H9 (cell line): Measurements from ENCODE around the gene EOGT. TPM values are rescaled to one million over a fixed set of nuclear protein-coding genes. Genes with fewer than 3 reads are reported as not detected.

ENCODE experiments used
- DNase-seq: peaks from one replicate; pipeline ENCODE4 v3.0.0-alpha.2; 2017
- H2AFZ ChIP-seq: one replicate; pipeline ENCODE4 v1.6.1; 2013; ENCODE audit warnings: mild to moderate bottlenecking, low read length, control low read depth, moderate library complexity
- H2AK5ac ChIP-seq: 2 replicates; pipeline ENCODE4 v1.6.1; 2013; ENCODE audit warnings: low read length, control low read depth, mixed read lengths; ENCODE audit not compliant: insufficient read length
- H2BK120ac ChIP-seq: one replicate; pipeline ENCODE4 v1.6.1; 2013; ENCODE audit warnings: low read depth, mild to moderate bottlenecking, low read length, control low read depth, inconsistent platforms; ENCODE audit not compliant: poor library complexity, severe bottlenecking
- H2BK12ac ChIP-seq: 2 replicates; pipeline ENCODE4 v1.6.1; 2013; ENCODE audit warnings: low read length, control low read depth, mixed read lengths, low read depth; ENCODE audit not compliant: insufficient read length
- H2BK15ac ChIP-seq: 2 replicates; pipeline ENCODE4 v1.6.1; 2013; ENCODE audit warnings: low read depth, low read length, control low read depth
- H2BK20ac ChIP-seq: one replicate; pipeline ENCODE4 v1.6.1; 2013; ENCODE audit warnings: low read depth, mild to moderate bottlenecking, low read length, control low read depth, inconsistent platforms; ENCODE audit not compliant: poor library complexity, severe bottlenecking
- H2BK5ac ChIP-seq: 2 replicates; pipeline ENCODE4 v1.6.1; 2013; ENCODE audit warnings: low read length, control low read depth, mixed read lengths; ENCODE audit not compliant: insufficient read length
- H3K14ac ChIP-seq: 2 replicates; pipeline ENCODE4 v1.6.1; 2013; ENCODE audit warnings: low read length, control low read depth; ENCODE audit not compliant: insufficient read depth
- H3K18ac ChIP-seq: 2 replicates; pipeline ENCODE4 v1.6.1; 2013; ENCODE audit warnings: low read depth, mild to moderate bottlenecking, mixed read lengths, low read length, control low read depth; ENCODE audit not compliant: insufficient read length
- H3K23ac ChIP-seq: 2 replicates; pipeline ENCODE4 v1.6.1; 2013; ENCODE audit warnings: low read length, control low read depth, mixed read lengths, low read depth; ENCODE audit not compliant: insufficient read length
- H3K23me2 ChIP-seq: 2 replicates; pipeline ENCODE4 v1.6.1; 2013; ENCODE audit warnings: low read depth, mild to moderate bottlenecking, mixed read lengths, low read length, control low read depth; ENCODE audit not compliant: insufficient read length, poor library complexity, severe bottlenecking
- H3K27ac ChIP-seq: 2 replicates; pipeline ENCODE4 v1.5.1; 2013; ENCODE audit warnings: low read length, control low read depth, mixed read lengths, low read depth; ENCODE audit not compliant: insufficient read length
- H3K27me3 ChIP-seq: 2 replicates; pipeline ENCODE4 v1.6.1; 2013; ENCODE audit warnings: low read length, control low read depth, inconsistent platforms; ENCODE audit not compliant: insufficient read depth
- H3K4ac ChIP-seq: 2 replicates; pipeline ENCODE4 v1.6.1; 2013; ENCODE audit warnings: low read depth, mild to moderate bottlenecking, control low read depth, inconsistent platforms, low read length, moderate library complexity
- H3K4me1 ChIP-seq: 2 replicates; pipeline ENCODE4 v1.6.1; 2013; ENCODE audit warnings: low read length, control low read depth, inconsistent platforms; ENCODE audit not compliant: insufficient read depth
- H3K4me2 ChIP-seq: 2 replicates; pipeline ENCODE4 v1.6.1; 2013; ENCODE audit warnings: low read length, control low read depth, mixed read lengths; ENCODE audit not compliant: insufficient read length, insufficient read depth
- H3K56ac ChIP-seq: 2 replicates; pipeline ENCODE4 v1.6.1; 2013; ENCODE audit warnings: low read depth, mild to moderate bottlenecking, mixed read lengths, low read length, control low read depth; ENCODE audit not compliant: insufficient read length
- H3K79me1 ChIP-seq: 2 replicates; pipeline ENCODE4 v1.6.1; 2013; ENCODE audit warnings: low read depth, mild to moderate bottlenecking, moderate library complexity, low read length, control low read depth, inconsistent platforms; ENCODE audit not compliant: insufficient read depth, poor library complexity, severe bottlenecking
- H3K79me2 ChIP-seq: 2 replicates; pipeline ENCODE4 v1.6.1; 2013; ENCODE audit warnings: low read length, control low read depth, inconsistent platforms; ENCODE audit not compliant: insufficient read depth
- H3K9ac ChIP-seq: 2 replicates; pipeline ENCODE4 v1.6.1; 2013; ENCODE audit warnings: low read length, control low read depth, mixed read lengths; ENCODE audit not compliant: insufficient read length; ENCODE audit errors: extremely low read depth
- H3K9me3 ChIP-seq: one replicate; pipeline ENCODE4 v1.6.1; 2013; ENCODE audit warnings: low read depth, low read length, inconsistent platforms; ENCODE audit not compliant: control insufficient read depth
- H3T11ph ChIP-seq: one replicate; pipeline ENCODE4 v1.6.1; 2013; ENCODE audit warnings: mild to moderate bottlenecking, low read length, control low read depth, inconsistent platforms
- H4K20me1 ChIP-seq: one replicate; pipeline ENCODE4 v1.6.1; 2013; ENCODE audit not compliant: control insufficient read depth, insufficient read length, insufficient read depth
- H4K5ac ChIP-seq: 2 replicates; pipeline ENCODE4 v1.6.1; 2013; ENCODE audit warnings: low read depth, mild to moderate bottlenecking, mixed read lengths, low read length, control low read depth; ENCODE audit not compliant: insufficient read length
- H4K8ac ChIP-seq: replicated peaks from 2 replicates; pipeline ENCODE4 v1.6.1; 2013; ENCODE audit warnings: low read length, control low read depth, mixed read lengths, low read depth; ENCODE audit not compliant: insufficient read length
- H4K91ac ChIP-seq: 2 replicates; pipeline ENCODE4 v1.6.1; 2013; ENCODE audit warnings: low read depth, mild to moderate bottlenecking, moderate library complexity, mixed read lengths, low read length, control low read depth; ENCODE audit not compliant: insufficient read length
- H3K27ac Mint-ChIP-seq, 3 experiments: 2 replicates in 2 of 3; 3 replicates in 1 of 3; pipeline ENCODE4 v1.8.0; 2020 to 2021; ENCODE audit warnings: mixed read lengths in 3 of 3, mild to moderate bottlenecking in 1 of 3, moderate library complexity in 1 of 3
- H3K27me3 Mint-ChIP-seq: 2 replicates; pipeline ENCODE4 v1.8.0; 2021; ENCODE audit warnings: low read depth, mild to moderate bottlenecking, moderate library complexity, mixed read lengths
- H3K36me3 Mint-ChIP-seq, 3 experiments: 2 replicates in 2 of 3; 3 replicates in 1 of 3; pipeline ENCODE4 v1.8.0; 2020 to 2021; ENCODE audit warnings: low read depth in 3 of 3, mixed read lengths in 3 of 3; ENCODE audit not compliant: insufficient read depth in 1 of 3
- H3K4me1 Mint-ChIP-seq, 2 experiments: 2 replicates each; pipeline ENCODE4 v1.8.0; 2020; ENCODE audit warnings: mixed read lengths in 2 of 2
- H3K4me3 Mint-ChIP-seq, 2 experiments: 2 replicates in 1 of 2; 3 replicates in 1 of 2; pipeline ENCODE4 v1.8.0; 2020 to 2021; ENCODE audit warnings: mild to moderate bottlenecking in 2 of 2, mixed read lengths in 2 of 2, moderate library complexity in 1 of 2
- H3K9me3 Mint-ChIP-seq, 2 experiments: 2 replicates in 1 of 2; 3 replicates in 1 of 2; pipeline ENCODE4 v1.8.0; 2020; ENCODE audit warnings: mild to moderate bottlenecking in 2 of 2, mixed read lengths in 2 of 2, moderate library complexity in 1 of 2
- CTCF ChIP-seq: fragments of 200-600 bp; sonication (generic); conservative IDR thresholded peaks from 3 replicates; pipeline ENCODE4 v1.8.0; 2021; ENCODE audit warnings: antibody characterized with exemption, mild to moderate bottlenecking
- WGBS: extraction: QIAGEN DNeasy Blood & Tissue Kit; methylation state at CpG from one replicate; pipeline ENCODE4 v1.1.7; 2013; ENCODE audit warnings: missing lambda C conversion rate, low lambda C conversion rate, mixed read lengths; ENCODE audit not compliant: insufficient read length; ENCODE audit errors: extremely low coverage; 5-methylcytosine and 5-hydroxymethylcytosine counted together
- total RNA-seq: library from RNA; stranded (reverse); gene quantifications from 2 replicates; pipeline ENCODE4 v1.2.1, GENCODE V29; 2021

The EOGT gene
- total RNA-seq, 1 experiment from 2014 or later, result 30.5 TPM

GRCh38 chr3:69058947-69059224 lies 45.4 kb upstream of the EOGT start:
- H4K91ac ChIP-seq, result no peak overlapping the region
- H3K4me1 ChIP-seq, result no peaks in the 10 kb centered on the region
- H2BK5ac ChIP-seq, result no peak overlapping the region
- H3K56ac ChIP-seq, result no peak overlapping the region
- no peak overlapping the region for H3K23ac ChIP-seq
- H3K4me2 ChIP-seq, result no peak overlapping the region
- H3K9me3 ChIP-seq, result no peaks in the 10 kb centered on the region
- H4K5ac ChIP-seq, result no peak overlapping the region
- WGBS, result no CpG with 5 or more reads among the region's 2 CpGs
- no peaks in the 10 kb centered on the region for H3K23me2 ChIP-seq
- H3K9ac ChIP-seq, result no peak overlapping the region
- H3K27ac ChIP-seq, result no peak overlapping the region
- Mint-ChIP-seq H3K27ac (no peak overlapping the region), H3K9me3 (no peaks in the 10 kb centered on the region), H3K4me1 (no peaks in the 10 kb centered on the region), H3K4me3 (no peak overlapping the region), H3K27me3 (no peaks in the 10 kb centered on the region), H3K36me3 (peaks cover 33 to 75% (median 73%) of the 10 kb centered on the region in 3 experiments)
- no peak for TF ChIP-seq CTCF
- no peak overlapping the region for H2BK20ac ChIP-seq
- H3K79me1 ChIP-seq, result no peaks in the 10 kb centered on the region
- no peak overlapping the region for H2BK15ac ChIP-seq
- no peak overlapping the region for H2BK120ac ChIP-seq
- no peak overlapping the region for H3T11ph ChIP-seq
- H4K20me1 ChIP-seq, result no peaks in the 10 kb centered on the region
- no peak for DNase-seq
- H3K18ac ChIP-seq, result no peak overlapping the region
- H3K79me2 ChIP-seq, result no peaks in the 10 kb centered on the region
- H2AFZ ChIP-seq, result no peak overlapping the region
- H2AK5ac ChIP-seq, result no peak overlapping the region
- H4K8ac ChIP-seq, result no peak overlapping the region
- H2BK12ac ChIP-seq, result no peak overlapping the region
- H3K4ac ChIP-seq, result no peak overlapping the region
- no peak overlapping the region for H3K14ac ChIP-seq
- H3K27me3 ChIP-seq, result no peaks in the 10 kb centered on the region
